Mesenchymal stem cell (in vitro differentiated cells and primary cell): ENCODE measurements around the gene TMCO4.

Experiments
- DNase-seq: peaks from one replicate; pipeline ENCODE4 v3.0.0-alpha.2; 2013
- H2AFZ ChIP-seq: one replicate; pipeline ENCODE4 v1.6.1; 2013; ENCODE audit warnings: low read depth, mild to moderate bottlenecking, control low read depth, inconsistent platforms, low read length, moderate library complexity
- H2AK5ac ChIP-seq: 2 replicates; pipeline ENCODE4 v1.6.1; 2013; ENCODE audit warnings: low read length, moderate library complexity, mild to moderate bottlenecking, inconsistent platforms; ENCODE audit not compliant: severe bottlenecking
- H2BK120ac ChIP-seq: one replicate; pipeline ENCODE4 v1.6.1; 2013; ENCODE audit warnings: low read depth, mild to moderate bottlenecking, inconsistent platforms, low read length, moderate library complexity
- H2BK12ac ChIP-seq, 2 experiments: one replicate each; pipeline ENCODE4 v1.6.1; 2013; ENCODE audit warnings: inconsistent platforms in 2 of 2, low read length in 2 of 2, mild to moderate bottlenecking in 2 of 2, moderate library complexity in 2 of 2, control low read depth in 1 of 2
- H2BK15ac ChIP-seq: one replicate; pipeline ENCODE4 v1.6.1; 2013; ENCODE audit warnings: mild to moderate bottlenecking, low read depth, inconsistent platforms; ENCODE audit not compliant: poor library complexity, severe bottlenecking
- H2BK5ac ChIP-seq: 2 replicates; pipeline ENCODE4 v1.6.1; 2013; ENCODE audit warnings: low read depth, mild to moderate bottlenecking, low read length, control low read depth, inconsistent platforms; ENCODE audit not compliant: poor library complexity, severe bottlenecking
- H3K14ac ChIP-seq, 2 experiments: one replicate each; pipeline ENCODE4 v1.6.1; 2013; ENCODE audit warnings: inconsistent platforms in 2 of 2, low read length in 2 of 2, control low read depth in 1 of 2, mild to moderate bottlenecking in 1 of 2, moderate library complexity in 1 of 2
- H3K18ac ChIP-seq, 2 experiments: one replicate each; pipeline ENCODE4 v1.6.1; 2013; ENCODE audit warnings: inconsistent platforms in 2 of 2, low read length in 2 of 2, control low read depth in 1 of 2, low read depth in 1 of 2, mild to moderate bottlenecking in 1 of 2
- H3K23ac ChIP-seq, 2 experiments: one replicate each; pipeline ENCODE4 v1.6.1; 2013; ENCODE audit warnings: inconsistent platforms in 2 of 2, low read length in 2 of 2, mild to moderate bottlenecking in 2 of 2, moderate library complexity in 2 of 2, control low read depth in 1 of 2
- H3K27ac ChIP-seq: 2 replicates; pipeline ENCODE4 v1.5.1; 2013; ENCODE audit warnings: mild to moderate bottlenecking, moderate library complexity, low read length, control low read depth, inconsistent platforms; ENCODE audit not compliant: poor library complexity, severe bottlenecking
- H3K27me3 ChIP-seq, 2 experiments: 2 replicates each; pipeline versions ENCODE4 v1.6.1 to v1.7.0; 2013; ENCODE audit warnings: low read length in 2 of 2, mild to moderate bottlenecking in 2 of 2, moderate library complexity in 2 of 2, control low read depth in 1 of 2, inconsistent platforms in 1 of 2; ENCODE audit not compliant: control insufficient read depth in 1 of 2, insufficient read depth in 1 of 2
- H3K36me3 ChIP-seq, 2 experiments: 2 replicates each; pipeline versions ENCODE4 v1.6.1 to v1.7.0; 2013; ENCODE audit warnings: low read length in 2 of 2, control low read depth in 1 of 2, inconsistent platforms in 1 of 2, low read depth in 1 of 2, mild to moderate bottlenecking in 1 of 2; ENCODE audit not compliant: insufficient read depth in 2 of 2, control insufficient read depth in 1 of 2
- H3K4ac ChIP-seq, 2 experiments: one replicate each; pipeline ENCODE4 v1.6.1; 2013; ENCODE audit warnings: inconsistent platforms in 2 of 2, low read length in 2 of 2, mild to moderate bottlenecking in 2 of 2, moderate library complexity in 2 of 2, control low read depth in 1 of 2, low read depth in 1 of 2
- H3K4me1 ChIP-seq: 2 replicates; pipeline ENCODE4 v1.6.1; 2013; ENCODE audit warnings: low read depth, low read length, control low read depth; ENCODE audit not compliant: control insufficient read depth, insufficient read depth
- H3K4me2 ChIP-seq: 2 replicates; pipeline ENCODE4 v1.6.1; 2013; ENCODE audit warnings: low read length, mild to moderate bottlenecking, inconsistent platforms; ENCODE audit not compliant: poor library complexity, severe bottlenecking
- H3K4me3 ChIP-seq, 2 experiments: 2 replicates each; pipeline versions ENCODE4 v1.5.1 to v1.7.0; 2013; ENCODE audit warnings: low read length in 2 of 2, mild to moderate bottlenecking in 2 of 2, control low read depth in 1 of 2, low read depth in 1 of 2; ENCODE audit not compliant: insufficient read depth in 1 of 2
- H3K79me1 ChIP-seq: replicated peaks from 2 replicates; pipeline ENCODE4 v1.6.1; 2013; ENCODE audit warnings: mild to moderate bottlenecking, control low read depth, low read length, inconsistent platforms; ENCODE audit not compliant: poor library complexity, severe bottlenecking
- H3K9ac ChIP-seq: 2 replicates; pipeline ENCODE4 v1.7.0; 2013; ENCODE audit warnings: mild to moderate bottlenecking, low read length, moderate library complexity
- H3K9me3 ChIP-seq: 2 replicates; pipeline ENCODE4 v1.7.0; 2013; ENCODE audit warnings: mild to moderate bottlenecking, low read length; ENCODE audit not compliant: control insufficient read depth
- H4K8ac ChIP-seq: one replicate; pipeline ENCODE4 v1.6.1; 2013; ENCODE audit warnings: inconsistent platforms, mild to moderate bottlenecking, low read length, moderate library complexity
- H4K91ac ChIP-seq: one replicate; pipeline ENCODE4 v1.6.1; 2013; ENCODE audit warnings: mild to moderate bottlenecking, low read length, inconsistent platforms
- WGBS: methylation state at CpG from one replicate; pipeline ENCODE4 v1.1.7; 2013; ENCODE audit warnings: mixed read lengths; 5-methylcytosine and 5-hydroxymethylcytosine counted together

Gene TMCO4

DNA sequence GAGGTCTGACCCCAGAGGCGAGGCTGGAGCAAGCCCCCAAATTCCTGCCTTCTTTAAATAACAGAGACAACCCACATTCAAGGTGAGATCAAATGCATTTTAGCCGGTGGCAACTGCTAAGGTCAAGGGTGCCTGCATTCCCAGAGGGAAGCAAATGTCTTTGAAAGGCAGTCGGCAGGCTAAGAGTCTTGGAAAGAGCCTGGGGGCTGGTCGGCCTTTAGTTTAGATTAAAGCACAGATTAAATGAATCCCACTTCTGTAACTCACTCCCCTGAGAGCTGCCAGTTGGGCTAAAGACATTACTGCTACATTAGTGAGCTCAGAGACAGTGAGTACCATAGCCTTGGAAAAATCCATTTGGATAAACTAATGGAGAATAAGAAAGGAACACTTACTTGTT lies 75.8 kb downstream of the TMCO4 start:
- Histone ChIP-seq H3K4ac (no peak overlapping the region), H3K27ac (no peak overlapping the region), H3K4me3 (no peak overlapping the region), H3K9me3 (no peaks in the 10 kb centered on the region), H2AK5ac (no peak overlapping the region), H3K36me3 (peaks cover 26 to 29% of the 10 kb centered on the region in 2 experiments), H3K14ac (no peak overlapping the region), H3K79me1 (no peaks in the 10 kb centered on the region), H2BK5ac (no peak overlapping the region), H3K18ac (no peak overlapping the region), H3K9ac (no peak overlapping the region), H4K8ac (no peak overlapping the region), H2BK12ac (no peak overlapping the region), H3K4me2 (no peak overlapping the region), H3K27me3 (no peaks in the 10 kb centered on the region), H2BK15ac (no peak overlapping the region), H2BK120ac (no peak overlapping the region), H3K23ac (no peak overlapping the region), H3K4me1 (no peaks in the 10 kb centered on the region), H4K91ac (no peak overlapping the region), H2AFZ (no peak overlapping the region)
- WGBS: 55% methylated on average over 4 of the region's 4 CpGs
- DNase-seq: no peak

DNA sequence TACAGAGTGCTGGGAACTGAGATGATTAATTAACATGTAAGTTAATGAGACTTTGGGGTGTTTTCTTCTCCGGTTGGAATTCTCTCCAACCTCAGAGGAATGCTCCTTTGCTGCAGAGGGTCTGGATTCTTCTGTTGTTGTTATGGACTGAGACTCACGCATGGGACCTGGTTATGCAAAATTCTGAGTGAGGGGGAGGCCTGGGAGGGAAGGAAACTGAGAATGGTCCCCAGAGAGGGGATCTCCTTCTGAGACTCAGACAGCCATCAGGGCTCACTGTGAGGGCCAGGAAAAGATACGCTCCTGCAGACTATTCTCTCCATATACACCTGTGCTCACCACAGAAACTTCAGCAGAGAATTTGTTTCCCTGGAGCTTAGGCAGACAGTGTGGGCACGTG lies 78.7 kb downstream of the TMCO4 start:
- H3K4me3 ChIP-seq: no peak overlapping the region
- DNase-seq: no peak
- H3K4me2 ChIP-seq: no peak overlapping the region
- no peak overlapping the region for H3K4ac ChIP-seq
- no peak overlapping the region for H4K8ac ChIP-seq
- H3K4me1 ChIP-seq: no peaks in the 10 kb centered on the region
- H3K9me3 ChIP-seq: no peaks in the 10 kb centered on the region
- no peak overlapping the region for H2BK12ac ChIP-seq
- H3K14ac ChIP-seq: no peak overlapping the region
- no peak overlapping the region for H2AFZ ChIP-seq
- H4K91ac ChIP-seq: no peak overlapping the region
- H3K18ac ChIP-seq: no peak overlapping the region
- no peak overlapping the region for H3K23ac ChIP-seq
- WGBS: 59% methylated on average over 4 of the region's 4 CpGs
- H2BK120ac ChIP-seq: no peak overlapping the region
- H3K9ac ChIP-seq: no peak overlapping the region
- H2AK5ac ChIP-seq: no peak overlapping the region
- no peaks in the 10 kb centered on the region for H3K79me1 ChIP-seq
- H2BK15ac ChIP-seq: no peak overlapping the region
- peaks cover 14 to 20% of the 10 kb centered on the region in 2 experiments for H3K36me3 ChIP-seq
- no peak overlapping the region for H3K27ac ChIP-seq
- H3K27me3 ChIP-seq: no peaks in the 10 kb centered on the region
- H2BK5ac ChIP-seq: no peak overlapping the region

DNA sequence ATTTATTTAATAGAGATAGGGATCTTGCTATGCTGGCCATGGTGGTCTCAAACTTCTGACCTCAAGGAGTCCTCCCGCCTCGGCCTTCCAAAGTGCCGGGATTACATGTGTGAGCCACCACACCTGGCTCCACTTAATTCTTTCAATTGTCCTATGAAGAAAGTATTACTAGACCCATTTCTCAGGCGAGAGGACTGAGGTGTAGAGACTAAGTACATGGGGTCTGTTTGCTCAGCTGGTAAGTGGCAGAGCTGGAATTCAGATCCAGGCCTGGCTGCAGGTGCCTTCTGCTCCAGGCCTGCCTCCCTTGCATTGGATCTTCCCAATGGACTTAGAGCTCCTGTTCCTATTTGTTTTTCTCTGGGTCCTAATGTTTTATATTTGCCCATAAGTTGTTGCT lies 79.5 kb downstream of the TMCO4 start:
- no peak overlapping the region for H3K4ac ChIP-seq
- H3K14ac ChIP-seq: no peak overlapping the region
- H3K27me3 ChIP-seq: no peaks in the 10 kb centered on the region
- no peak overlapping the region for H4K8ac ChIP-seq
- no peak overlapping the region for H2BK15ac ChIP-seq
- H3K4me1 ChIP-seq: peaks cover 2% of the 10 kb centered on the region
- H3K9me3 ChIP-seq: no peaks in the 10 kb centered on the region
- H3K4me3 ChIP-seq: no peak overlapping the region
- no peak overlapping the region for H4K91ac ChIP-seq
- H2BK12ac ChIP-seq: no peak overlapping the region
- no peak overlapping the region for H2AFZ ChIP-seq
- no peak overlapping the region for H3K23ac ChIP-seq
- H2BK5ac ChIP-seq: no peak overlapping the region
- no peak overlapping the region for H2BK120ac ChIP-seq
- no peak overlapping the region for H3K18ac ChIP-seq
- no peak overlapping the region for H2AK5ac ChIP-seq
- no peak overlapping the region for H3K9ac ChIP-seq
- H3K36me3 ChIP-seq: peaks cover 13% of the 10 kb centered on the region in 2 experiments
- 100% methylated on average over 4 of the region's 4 CpGs for WGBS
- H3K79me1 ChIP-seq: no peaks in the 10 kb centered on the region
- no peak overlapping the region for H3K4me2 ChIP-seq
- no peak overlapping the region for H3K27ac ChIP-seq
- DNase-seq: no peak

DNA sequence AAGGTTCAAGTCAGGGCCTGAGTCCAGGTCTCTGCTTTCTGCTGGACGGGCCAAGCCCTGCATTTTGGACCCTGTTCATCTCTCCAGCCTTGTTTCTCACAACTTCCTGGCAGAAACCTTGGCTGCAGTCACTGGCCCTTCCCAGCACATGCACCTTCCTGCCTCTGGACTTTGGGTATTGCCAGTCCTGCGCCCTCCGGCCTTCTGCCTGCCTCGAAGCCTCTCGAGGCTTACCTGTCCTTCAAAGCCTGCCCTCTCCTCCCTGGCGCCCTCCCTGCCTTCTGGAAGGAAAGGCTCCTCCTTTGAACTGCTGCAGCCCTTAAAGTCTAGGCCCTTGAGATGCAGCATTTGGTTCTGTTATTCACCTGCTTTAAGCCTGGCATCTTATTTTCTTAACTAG lies 82.2 kb downstream of the TMCO4 start:
- no peak overlapping the region for H2AFZ ChIP-seq
- H3K27ac ChIP-seq: no peak overlapping the region
- H3K36me3 ChIP-seq: peaks cover 3% of the 10 kb centered on the region in 2 experiments
- H3K4me3 ChIP-seq: no peak overlapping the region
- no peak overlapping the region for H2AK5ac ChIP-seq
- DNase-seq: no peak
- no peak overlapping the region for H3K14ac ChIP-seq
- no peak overlapping the region for H2BK15ac ChIP-seq
- H3K4me2 ChIP-seq: no peak overlapping the region
- no peak overlapping the region for H3K18ac ChIP-seq
- H3K9me3 ChIP-seq: no peaks in the 10 kb centered on the region
- no peak overlapping the region for H3K4ac ChIP-seq
- H3K23ac ChIP-seq: no peak overlapping the region
- 96% methylated on average over 6 of the region's 6 CpGs for WGBS
- H2BK5ac ChIP-seq: no peak overlapping the region
- no peaks in the 10 kb centered on the region for H3K27me3 ChIP-seq
- H3K4me1 ChIP-seq: peaks cover 2% of the 10 kb centered on the region
- no peak overlapping the region for H2BK12ac ChIP-seq
- no peaks in the 10 kb centered on the region for H3K79me1 ChIP-seq
- H3K9ac ChIP-seq: no peak overlapping the region
- no peak overlapping the region for H4K91ac ChIP-seq
- no peak overlapping the region for H2BK120ac ChIP-seq
- H4K8ac ChIP-seq: no peak overlapping the region
